MM.1S (cell line): Measurements from ENCODE around the gene SUSD4.

Source experiments
- DNase-seq: peaks from one replicate; pipeline ENCODE4 v3.0.0-alpha.2; 2015
- H2AFZ ChIP-seq: fragments of 300-600 bp; sonication (generic); 2 replicates; pipeline ENCODE4 v1.6.0; 2016; ENCODE audit warnings: antibody characterized with exemption, low read length
- H3F3A ChIP-seq: fragments of 300-600 bp; sonication (generic); 2 replicates; pipeline ENCODE4 v1.6.1; 2016; ENCODE audit warnings: mild to moderate bottlenecking, antibody characterized with exemption, low read length, moderate library complexity, mixed read lengths; ENCODE audit not compliant: insufficient read depth
- H3K27ac ChIP-seq: fragments of 300-600 bp; sonication (generic); 2 replicates; pipeline ENCODE4 v1.5.1; 2016; ENCODE audit warnings: mild to moderate bottlenecking, low read length
- H3K27me3 ChIP-seq: fragments of 300-600 bp; sonication (generic); replicated peaks from 2 replicates; pipeline ENCODE4 v1.6.0; 2016; ENCODE audit warnings: low read length; ENCODE audit not compliant: insufficient read depth
- H3K36me3 ChIP-seq: fragments of 300-600 bp; sonication (generic); replicated peaks from 2 replicates; pipeline ENCODE4 v1.6.1; 2016; ENCODE audit warnings: mild to moderate bottlenecking, low read length, mixed read lengths; ENCODE audit not compliant: insufficient read depth
- H3K4me1 ChIP-seq: fragments of 300-600 bp; sonication (generic); 2 replicates; pipeline ENCODE4 v1.6.1; 2016; ENCODE audit warnings: low read length, mixed read lengths
- H3K4me2 ChIP-seq: fragments of 300-600 bp; sonication (generic); 2 replicates; pipeline ENCODE4 v1.6.0; 2016; ENCODE audit warnings: low read depth, low read length
- H3K4me3 ChIP-seq: fragments of 300-600 bp; sonication (generic); 2 replicates; pipeline ENCODE4 v1.5.1; 2016; ENCODE audit warnings: low read length, mixed read lengths
- H3K79me2 ChIP-seq: fragments of 300-600 bp; sonication (generic); 2 replicates; pipeline ENCODE4 v1.6.1; 2016; ENCODE audit warnings: mixed run types, low read length, mixed read lengths
- H3K9ac ChIP-seq: fragments of 300-600 bp; sonication (generic); 2 replicates; pipeline ENCODE4 v1.6.1; 2016; ENCODE audit warnings: low read length, mixed read lengths
- H3K9me2 ChIP-seq: fragments of 300-600 bp; sonication (generic); replicated peaks from 2 replicates; pipeline ENCODE4 v1.6.1; 2016; ENCODE audit warnings: mild to moderate bottlenecking, low read length, mixed read lengths; ENCODE audit not compliant: insufficient read depth
- H3K9me3 ChIP-seq: fragments of 300-600 bp; sonication (generic); replicated peaks from 2 replicates; pipeline ENCODE4 v1.6.1; 2016; ENCODE audit warnings: mild to moderate bottlenecking, low read length, mixed read lengths; ENCODE audit not compliant: insufficient read depth
- H4K20me1 ChIP-seq: fragments of 300-600 bp; sonication (generic); 2 replicates; pipeline ENCODE4 v1.6.1; 2016; ENCODE audit warnings: mild to moderate bottlenecking, low read length, moderate library complexity, mixed read lengths; ENCODE audit not compliant: insufficient read depth
- CTCF ChIP-seq: fragments of 300-600 bp; sonication (generic); IDR thresholded peaks from 2 replicates; pipeline ENCODE4 v1.5.1; 2016; ENCODE audit warnings: antibody characterized with exemption, low read length, mixed read lengths
- EZH2 ChIP-seq: fragments of 300-600 bp; sonication (generic); optimal IDR thresholded peaks from 2 replicates; pipeline ENCODE3; 2017; ENCODE audit warnings: low read depth, mild to moderate bottlenecking, antibody characterized with exemption, low read length, mixed read lengths
- EZH2phosphoT487 ChIP-seq: fragments of 300-600 bp; sonication (generic); IDR thresholded peaks from 2 replicates; pipeline ENCODE4 v1.6.1; 2018; ENCODE audit warnings: antibody characterized with exemption, low read length

Gene SUSD4

DNA sequence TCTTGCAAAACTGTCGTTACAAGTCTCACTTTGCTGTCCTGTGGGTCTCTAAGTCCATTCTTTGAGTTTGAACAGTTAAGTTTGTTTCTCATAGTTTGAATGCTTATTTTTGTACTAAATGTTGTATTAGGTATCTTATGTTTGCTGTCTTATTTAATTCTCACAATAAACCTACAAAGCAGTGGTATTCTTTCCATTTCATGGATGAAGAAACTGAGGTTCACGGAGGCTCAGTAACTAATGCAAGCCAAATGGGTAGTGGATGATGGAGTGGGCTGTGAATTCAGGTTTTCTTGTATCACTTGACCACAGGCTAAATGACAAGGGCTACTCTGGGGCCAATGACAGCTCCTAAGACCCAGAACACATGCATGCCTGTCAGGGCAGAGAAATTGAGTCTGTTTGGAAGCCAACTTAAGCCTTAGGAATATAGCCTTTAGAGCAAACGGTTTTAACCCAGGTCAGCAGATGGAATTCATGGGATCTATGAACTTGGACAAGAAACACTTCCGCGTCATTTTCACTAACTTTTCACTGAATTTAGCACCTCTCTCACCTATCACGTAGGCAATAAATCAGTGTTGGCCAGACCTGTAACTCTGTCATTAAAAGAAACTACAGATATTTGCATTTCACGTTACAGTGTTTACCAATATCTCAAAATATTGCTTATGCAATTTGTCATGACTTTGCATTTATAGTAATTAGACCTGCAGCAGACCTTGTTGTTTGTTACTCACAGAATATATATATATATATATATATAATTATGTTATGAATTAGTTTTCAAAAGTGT is 153.8 kb downstream of the SUSD4 start:
- no peak for DNase-seq
- no peak overlapping the region for H3K9ac ChIP-seq
- no peaks in the 10 kb centered on the region for H4K20me1 ChIP-seq

DNA sequence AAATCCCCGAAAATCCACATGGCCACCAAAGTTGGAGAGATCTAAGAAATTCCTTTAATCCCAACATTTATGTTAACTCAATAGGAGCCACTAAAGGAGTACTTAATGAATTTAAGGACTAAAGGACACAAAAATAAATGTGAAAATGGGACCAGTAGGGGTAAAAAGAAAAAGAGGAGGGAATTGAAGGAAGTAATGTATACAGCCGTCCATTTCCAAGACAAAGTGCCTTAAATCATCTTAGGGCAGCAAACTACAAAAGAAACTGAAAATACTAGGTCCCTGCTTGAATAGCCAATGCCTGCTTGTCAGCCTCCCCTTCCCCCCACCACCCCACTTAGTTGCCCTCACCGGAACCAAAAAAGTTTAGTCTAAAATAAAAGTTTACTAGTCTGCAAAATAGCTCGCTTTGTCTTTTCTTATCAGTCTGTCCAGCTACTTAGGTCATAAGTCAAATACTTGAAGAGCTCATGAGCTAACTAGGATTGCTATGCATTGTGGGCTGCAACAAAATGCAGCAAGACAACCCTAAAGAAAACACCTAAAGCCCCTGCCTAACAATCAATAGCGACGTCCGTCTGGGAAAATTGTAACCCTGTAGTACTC is 154.6 kb downstream of the SUSD4 start:
- H4K20me1 ChIP-seq, result no peaks in the 10 kb centered on the region
- no peak overlapping the region for H2AFZ ChIP-seq
- DNase-seq, result no peak

More for the DNA sequence above, 153.8 kb downstream of the SUSD4 start:
- no peaks in the 10 kb centered on the region for H3F3A ChIP-seq
- H2AFZ ChIP-seq, result no peak overlapping the region
- no peaks in the 10 kb centered on the region for H3K27me3 ChIP-seq
- H3K4me1 ChIP-seq, result no peaks in the 10 kb centered on the region
- H3K79me2 ChIP-seq, result no peaks in the 10 kb centered on the region
- no peaks in the 10 kb centered on the region for H3K9me3 ChIP-seq
- TF ChIP-seq CTCF (no peak), EZH2phosphoT487 (no peak), EZH2 (no peak)
- no peak overlapping the region for H3K4me2 ChIP-seq
- H3K9me2 ChIP-seq, result no peaks in the 10 kb centered on the region
- H3K36me3 ChIP-seq, result no peaks in the 10 kb centered on the region
- no peak overlapping the region for H3K27ac ChIP-seq
- H3K4me3 ChIP-seq, result no peak overlapping the region

GRCh38 chr1:223208164-223209076 is 155.6 kb downstream of the SUSD4 start:
- TF ChIP-seq EZH2 (no peak), EZH2phosphoT487 (no peak), CTCF (no peak)
- Histone ChIP-seq H3K9me2 (no peaks in the 10 kb centered on the region), H4K20me1 (no peaks in the 10 kb centered on the region), H3K4me1 (no peaks in the 10 kb centered on the region), H3K4me3 (no peak overlapping the region), H3K79me2 (no peaks in the 10 kb centered on the region), H3K9ac (no peak overlapping the region), H3F3A (no peaks in the 10 kb centered on the region), H3K9me3 (no peaks in the 10 kb centered on the region), H3K27ac (no peak overlapping the region), H3K36me3 (no peaks in the 10 kb centered on the region), H3K27me3 (no peaks in the 10 kb centered on the region), H3K4me2 (no peak overlapping the region), H2AFZ (no peak overlapping the region)
- DNase-seq, result no peak

More for the DNA sequence above, 154.6 kb downstream of the SUSD4 start:
- no peaks in the 10 kb centered on the region for H3K27me3 ChIP-seq
- H3K9me2 ChIP-seq, result no peaks in the 10 kb centered on the region
- H3K27ac ChIP-seq, result no peak overlapping the region
- H3F3A ChIP-seq, result no peaks in the 10 kb centered on the region
- H3K4me1 ChIP-seq, result no peaks in the 10 kb centered on the region
- H3K79me2 ChIP-seq, result no peaks in the 10 kb centered on the region
- no peak overlapping the region for H3K9ac ChIP-seq
- no peak overlapping the region for H3K4me2 ChIP-seq
- no peaks in the 10 kb centered on the region for H3K36me3 ChIP-seq
- TF ChIP-seq CTCF (no peak), EZH2 (no peak), EZH2phosphoT487 (no peak)
- no peak overlapping the region for H3K4me3 ChIP-seq
- H3K9me3 ChIP-seq, result no peaks in the 10 kb centered on the region
